Astrocyte of the hippocampus (primary cell): ENCODE results near the gene PEPD.
"Not testable (repeated sequence)": the region's sequence is repeated elsewhere in the genome, so short reads cannot be mapped to it uniquely, and the experiment has no call there.

ENCODE experiments used
- DNase-seq: peaks from one replicate; pipeline ENCODE4 v3.0.0; 2011; ENCODE audit warnings: low read depth, low spot score

PEPD gene

DNA sequence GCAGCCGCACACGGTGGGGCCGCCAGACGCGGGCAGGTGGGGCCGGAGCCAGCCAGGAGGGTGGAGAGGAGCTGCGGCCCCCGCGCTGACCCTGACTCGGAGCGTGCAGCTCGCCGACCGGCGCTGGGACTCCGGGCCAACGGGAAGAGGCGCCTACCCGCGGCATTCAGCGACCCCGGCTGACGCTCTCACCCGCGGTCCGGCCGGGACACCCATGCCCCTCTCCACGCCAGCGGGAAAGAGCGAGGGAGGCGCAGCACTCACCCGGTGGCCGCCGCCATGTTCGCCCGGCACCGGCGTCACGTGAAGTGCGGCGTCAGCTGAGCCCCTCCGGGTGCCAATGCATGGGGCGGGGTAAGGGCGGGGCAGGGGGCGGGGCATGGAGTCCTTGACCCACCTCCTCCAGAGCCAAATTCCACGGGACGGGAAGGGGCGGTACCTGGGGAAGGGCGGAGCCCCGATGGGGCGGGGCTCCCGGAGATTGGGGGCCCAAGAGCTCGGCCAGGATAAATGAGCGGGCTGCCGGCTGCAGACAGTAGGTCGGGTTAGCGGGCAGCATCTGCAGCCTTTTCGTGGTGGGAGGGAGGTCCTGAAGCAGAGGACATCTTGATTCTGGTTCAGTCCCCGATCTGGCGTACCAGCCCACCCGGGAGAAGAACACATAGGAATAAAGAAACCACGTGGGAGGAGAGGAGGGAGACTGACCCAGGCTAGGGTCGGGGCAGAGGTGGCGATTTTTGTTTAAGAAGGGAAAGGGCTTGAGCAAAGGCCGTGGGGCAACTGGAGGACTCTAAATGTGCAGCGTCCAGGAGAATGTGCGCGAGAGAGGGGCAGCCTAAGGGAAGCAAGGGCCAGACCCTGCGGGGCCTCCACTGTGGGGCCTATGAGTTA lies at the start of gene PEPD:
TSS of gene PEPD (minus strand) at position 312 of the 891 bp plus-strand sequence. CDS start at position 281, 31 bp downstream.
- DNase-seq, result peak; percentile 96

GRCh38 chr19:33569821-33570220 lies 48.2 kb upstream of the PEPD start:
- DNase-seq, result no peak

- no peak for DNase-seq
Observed at GRCh38 chr19:33568706-33569105, 47.1 kb upstream of the PEPD start.

DNA sequence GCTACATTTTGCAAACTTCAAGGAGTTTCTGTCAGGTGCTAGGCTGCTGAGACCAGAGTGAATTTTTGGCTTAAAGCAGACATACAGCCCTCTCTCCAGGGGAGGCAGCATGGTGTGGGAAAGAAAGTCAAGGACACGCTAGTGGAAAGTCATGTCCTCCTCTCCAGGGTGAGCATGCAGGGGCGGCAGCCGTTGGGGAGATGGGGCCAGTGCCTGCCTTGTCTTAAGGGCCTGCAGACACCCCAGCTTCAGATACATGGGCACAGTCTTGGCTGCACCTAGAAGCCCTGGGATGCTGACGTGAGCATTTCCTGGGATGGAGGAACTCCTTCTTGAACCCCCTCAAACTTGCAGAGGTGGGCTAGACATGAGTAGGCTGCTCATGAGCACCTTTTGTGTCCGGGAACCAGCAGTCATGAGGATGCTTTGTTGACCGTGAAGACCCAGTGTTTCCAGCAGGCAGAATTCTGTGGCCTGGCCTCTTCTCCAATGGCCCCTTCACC lies 43.3 kb upstream of the PEPD start:
- DNase-seq, result no peak

DNA sequence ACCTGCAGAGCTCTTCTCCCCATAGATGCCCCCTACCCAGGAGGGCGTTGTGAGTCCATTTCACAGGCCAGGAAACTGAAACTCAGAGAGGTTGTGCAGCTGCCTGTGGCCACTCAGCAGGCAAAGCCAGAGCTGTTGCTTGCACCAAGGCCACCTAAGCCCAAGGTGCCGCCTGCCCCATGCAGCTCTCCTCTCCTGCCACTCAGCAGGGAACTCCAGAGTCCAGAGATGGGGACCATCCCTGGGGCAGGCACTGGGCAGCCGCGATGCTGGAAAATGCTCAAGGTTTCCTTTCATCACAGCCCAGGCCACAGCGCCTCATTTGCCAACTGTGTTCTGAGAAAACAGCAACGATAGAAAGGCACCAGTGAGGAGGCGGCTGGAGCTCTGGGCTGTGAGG lies 41.0 kb upstream of the PEPD start:
- no peak for DNase-seq

DNA sequence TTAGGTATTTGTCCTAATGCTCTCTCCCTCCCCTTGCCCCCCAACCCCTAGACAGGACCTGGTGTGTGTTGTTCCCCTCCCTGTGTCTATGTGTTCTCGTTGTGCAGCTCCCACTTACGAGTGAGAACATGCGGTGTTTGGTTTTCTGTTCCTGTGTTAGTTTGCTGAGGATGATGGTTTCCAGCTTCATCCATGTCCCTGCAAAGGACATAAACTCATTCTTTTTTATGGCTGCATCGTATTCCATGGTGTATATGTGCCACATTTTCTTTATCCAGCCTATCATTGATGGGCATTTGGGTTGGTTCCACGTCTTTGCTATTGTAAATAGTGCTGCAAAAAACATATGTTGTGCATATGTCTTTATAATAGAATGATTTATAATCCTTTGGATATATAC lies 40.1 kb upstream of the PEPD start:
- DNase-seq, result not testable (repeated sequence)

DNA sequence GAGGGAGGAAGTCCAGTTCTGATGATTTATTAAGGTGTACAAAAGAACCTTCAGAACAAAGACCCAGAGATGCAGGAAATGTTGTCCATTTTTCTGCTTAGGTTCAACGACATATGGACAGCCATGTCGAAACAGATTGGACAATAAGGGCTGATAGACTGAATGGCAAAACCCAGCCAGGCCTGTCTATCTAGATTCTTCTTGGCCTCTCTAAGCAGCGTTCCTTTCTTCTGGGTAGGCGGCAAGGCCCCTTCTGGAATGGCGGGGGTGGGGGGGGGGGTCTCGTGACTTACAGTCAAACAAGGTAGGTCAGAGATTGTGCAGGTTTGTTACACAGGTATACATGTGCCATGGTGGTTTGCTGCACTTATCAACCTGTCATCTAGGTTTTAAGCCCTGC lies 39.7 kb upstream of the PEPD start:
- no peak for DNase-seq

GRCh38 chr19:33559996-33560395 lies 38.4 kb upstream of the PEPD start:
- DNase-seq, result no peak

DNA sequence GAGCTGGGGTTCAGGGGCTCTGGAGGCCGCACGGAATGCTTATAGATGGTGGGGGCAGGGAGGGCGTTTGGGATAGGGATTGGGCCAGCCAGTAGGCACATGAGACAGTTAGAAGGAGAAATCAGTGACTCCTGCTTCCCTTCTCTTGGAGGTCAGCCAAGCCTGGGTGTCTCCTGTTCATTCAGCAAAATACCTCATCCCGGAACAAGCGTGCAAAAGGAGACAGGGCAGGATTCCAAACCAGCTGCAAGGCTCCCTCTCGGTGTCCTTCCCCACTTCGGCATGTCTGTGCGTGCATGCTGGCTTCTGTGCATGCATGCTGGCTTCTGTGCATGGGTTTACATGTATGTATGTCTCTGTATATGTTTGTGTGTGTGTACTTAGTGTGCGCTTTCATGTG lies 37.3 kb upstream of the PEPD start:
- DNase-seq, result no peak

GRCh38 chr19:33558151-33558550 lies 36.6 kb upstream of the PEPD start:
- no peak for DNase-seq

DNA sequence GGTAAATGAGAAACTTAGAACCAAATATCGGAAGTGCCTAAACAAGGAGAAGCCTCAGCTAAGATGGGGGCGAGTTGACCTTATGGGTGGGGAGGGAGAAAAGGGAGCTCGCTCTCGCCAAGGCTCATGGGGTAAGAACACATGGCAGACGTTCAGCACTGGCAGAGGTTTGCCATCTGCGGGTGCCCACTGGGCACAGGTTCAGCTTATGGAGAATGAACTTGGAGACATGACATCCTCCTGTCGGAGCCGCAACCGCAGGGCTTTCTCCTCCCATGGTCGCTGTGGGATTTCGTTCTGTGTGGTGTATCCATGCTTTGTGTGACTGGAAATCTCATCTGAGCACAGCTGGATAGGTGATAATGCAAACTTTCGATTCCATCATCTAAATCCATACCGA lies 36.1 kb upstream of the PEPD start:
- no peak for DNase-seq

DNA sequence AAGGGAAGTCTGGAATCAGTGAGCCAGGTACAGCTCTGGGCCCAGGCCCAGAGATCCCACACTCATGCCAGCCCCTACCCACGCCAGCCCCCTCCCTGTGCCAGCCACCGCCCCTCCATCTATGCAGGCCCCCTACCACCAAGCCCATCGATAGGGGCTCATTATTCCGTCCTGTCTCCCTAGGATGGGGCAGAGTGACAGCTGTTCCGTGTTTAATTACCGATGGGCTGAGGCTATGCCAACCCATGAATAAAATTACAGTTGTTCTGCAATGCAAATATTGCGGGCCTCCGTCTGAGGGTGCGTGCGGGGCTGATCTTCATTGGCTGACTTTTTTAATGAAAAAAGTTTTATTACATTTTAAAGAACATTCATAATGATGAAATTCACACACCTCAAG lies 35.6 kb upstream of the PEPD start:
- DNase-seq, result no peak

GRCh38 chr19:33556261-33556660 lies 34.7 kb upstream of the PEPD start:
- DNase-seq, result no peak

GRCh38 chr19:33555726-33556125 lies 34.1 kb upstream of the PEPD start:
- not testable (repeated sequence) for DNase-seq

DNA sequence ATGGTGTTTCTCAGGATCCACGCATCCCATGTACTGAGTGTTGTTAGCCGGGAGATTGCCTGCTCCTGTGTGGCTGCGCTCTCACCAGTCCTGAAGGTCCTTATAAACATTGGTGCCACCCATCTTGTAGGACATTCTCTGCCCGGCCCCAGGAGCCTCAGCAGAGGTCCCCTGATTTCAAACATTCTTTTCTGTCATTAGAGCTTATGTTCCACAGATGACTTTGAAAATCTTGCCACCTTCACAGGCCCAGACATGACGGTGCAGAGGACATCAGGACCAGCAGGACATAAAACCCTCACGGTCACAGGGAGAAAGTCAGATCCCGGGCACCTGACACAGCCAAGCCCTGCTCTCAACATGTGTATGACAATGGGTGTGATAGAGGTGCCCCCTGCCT lies 33.2 kb upstream of the PEPD start:
- no peak for DNase-seq

- DNase-seq, result no peak
Observed at GRCh38 chr19:33554391-33554790, 32.8 kb upstream of the PEPD start.

DNA sequence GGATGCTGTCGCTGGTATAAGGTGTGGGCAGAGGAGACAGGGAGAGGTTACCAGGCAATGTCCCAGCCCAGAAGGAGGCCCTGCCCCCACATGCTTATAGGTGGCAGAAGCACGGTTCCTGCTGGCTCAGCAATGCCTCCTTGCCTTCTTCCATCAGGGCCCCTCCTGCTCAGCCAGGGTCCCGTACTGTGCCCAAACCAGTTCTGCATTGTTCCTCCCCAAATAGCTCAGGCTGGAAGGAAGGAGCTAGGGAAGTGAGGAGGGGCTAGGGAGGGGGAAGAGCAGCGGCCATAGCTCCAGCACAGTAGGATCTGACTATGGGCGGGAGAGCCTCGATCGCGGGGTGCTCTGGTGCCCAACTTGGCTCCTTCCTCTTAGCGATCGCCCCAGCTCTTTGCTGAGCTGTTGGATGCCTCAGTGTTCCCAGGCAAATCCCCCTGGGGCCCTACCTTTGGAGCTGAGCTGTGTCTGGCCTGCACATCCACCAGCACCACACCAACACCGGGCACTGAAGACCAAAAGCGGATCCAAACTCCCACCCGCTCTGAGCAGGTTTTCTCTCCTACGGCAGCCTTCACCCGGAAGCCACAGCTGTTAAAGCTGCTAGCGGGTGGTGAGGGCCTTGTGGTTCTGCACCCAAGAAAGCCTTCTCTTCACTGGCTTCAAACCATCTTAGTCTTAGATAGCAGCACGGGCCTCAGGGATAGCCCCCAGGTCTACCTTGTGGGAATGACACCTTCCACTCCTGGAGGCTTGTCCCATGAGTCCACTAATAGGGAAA lies 32.1 kb upstream of the PEPD start:
- no peak for DNase-seq

GRCh38 chr19:33552928-33553279 lies 31.3 kb upstream of the PEPD start:
- no peak for DNase-seq

GRCh38 chr19:33552191-33552927 lies 30.8 kb upstream of the PEPD start:
- DNase-seq, result no peak

GRCh38 chr19:33551676-33552075 lies 30.1 kb upstream of the PEPD start:
- DNase-seq, result no peak

- no peak for DNase-seq
Observed at GRCh38 chr19:33550768-33551167, 29.2 kb upstream of the PEPD start.

DNA sequence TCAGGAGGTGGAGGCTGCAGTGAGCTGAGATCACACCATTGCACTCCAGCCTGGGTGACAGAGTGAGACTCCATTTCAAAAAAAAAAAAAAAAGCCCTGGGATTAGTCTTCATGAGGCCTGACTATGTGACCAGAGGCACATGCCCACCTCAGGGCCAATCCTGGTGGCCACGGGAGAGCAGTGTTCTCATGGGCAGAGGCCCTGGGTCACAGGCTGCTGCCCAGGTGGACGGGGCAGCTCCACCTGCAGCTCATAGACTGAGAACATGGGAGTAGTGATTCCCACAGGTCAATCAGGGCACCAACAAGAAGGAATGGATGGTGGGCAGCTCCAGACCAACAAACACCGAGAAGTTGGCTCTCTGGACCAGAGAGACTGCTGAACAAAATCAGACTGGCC lies 26.1 kb upstream of the PEPD start:
- no peak for DNase-seq
